ENCODE data around the gene TNP2. TPM values are rescaled to one million over a fixed set of nuclear protein-coding genes. Genes with fewer than 3 reads are reported as not detected.
"Not testable (repeated sequence)": the region's sequence is repeated elsewhere in the genome, so short reads cannot be mapped to it uniquely, and the experiment has no call there.

TNP2 gene
- polyA plus RNA-seq, 5 donors, result not detected

DNA sequence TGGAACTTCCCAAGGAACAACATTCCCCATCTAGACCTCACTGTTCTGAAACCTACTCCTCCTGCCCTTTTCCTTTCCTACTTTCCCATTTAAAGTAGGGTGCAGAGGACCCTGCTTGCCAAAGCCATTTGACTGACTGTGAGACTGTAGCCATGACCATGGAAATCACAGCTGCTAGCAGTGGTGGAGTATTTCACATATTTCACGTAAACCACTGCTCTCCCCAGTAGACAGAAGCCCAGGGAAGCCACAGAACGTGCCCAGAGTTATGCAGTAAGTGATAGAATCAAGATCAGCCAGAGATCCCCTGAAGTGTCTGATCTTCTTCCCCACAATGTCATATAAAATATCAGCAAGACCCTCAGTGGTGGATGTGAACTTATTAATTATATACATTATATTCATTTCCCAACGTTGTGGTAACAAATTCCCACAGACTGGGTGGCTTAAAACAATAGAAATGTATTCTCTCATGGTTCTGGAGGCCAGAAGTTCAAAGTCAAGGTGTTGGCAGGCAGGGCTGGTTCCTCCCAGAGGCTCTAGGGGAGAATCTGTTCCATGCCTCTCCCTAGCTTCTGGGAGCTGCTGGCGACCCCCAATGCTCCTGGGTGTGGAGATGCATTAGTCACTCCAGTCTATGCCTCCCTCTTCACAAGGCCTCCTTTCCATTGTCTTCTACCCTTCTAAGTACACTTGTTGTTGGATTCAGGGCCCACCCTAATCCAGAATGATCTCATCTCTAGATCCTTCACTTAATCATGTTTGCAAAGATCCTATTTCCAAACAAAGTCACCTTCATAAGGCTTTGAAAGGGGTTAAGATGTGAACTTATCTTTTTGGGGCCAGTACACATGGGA lies 32.7 kb upstream of the TNP2 start:
- DNase-seq, result no peak

DNA sequence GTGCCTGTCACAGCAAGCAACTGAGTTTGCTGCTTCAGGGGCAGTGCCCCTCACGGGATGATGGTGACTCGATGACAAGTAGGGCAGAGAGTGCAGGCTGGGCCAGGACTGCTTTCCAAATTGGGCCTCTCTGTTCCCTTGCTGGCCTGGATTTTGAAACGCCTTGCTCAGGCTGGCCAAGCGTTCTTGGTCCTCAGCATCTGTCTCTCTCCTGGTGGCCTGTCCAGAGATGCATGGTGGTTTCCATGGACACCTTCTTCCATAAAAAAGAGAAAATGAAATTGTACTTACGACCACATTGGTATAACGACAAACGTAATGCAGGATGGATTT lies 31.4 kb upstream of the TNP2 start:
- no peak for DNase-seq

DNA sequence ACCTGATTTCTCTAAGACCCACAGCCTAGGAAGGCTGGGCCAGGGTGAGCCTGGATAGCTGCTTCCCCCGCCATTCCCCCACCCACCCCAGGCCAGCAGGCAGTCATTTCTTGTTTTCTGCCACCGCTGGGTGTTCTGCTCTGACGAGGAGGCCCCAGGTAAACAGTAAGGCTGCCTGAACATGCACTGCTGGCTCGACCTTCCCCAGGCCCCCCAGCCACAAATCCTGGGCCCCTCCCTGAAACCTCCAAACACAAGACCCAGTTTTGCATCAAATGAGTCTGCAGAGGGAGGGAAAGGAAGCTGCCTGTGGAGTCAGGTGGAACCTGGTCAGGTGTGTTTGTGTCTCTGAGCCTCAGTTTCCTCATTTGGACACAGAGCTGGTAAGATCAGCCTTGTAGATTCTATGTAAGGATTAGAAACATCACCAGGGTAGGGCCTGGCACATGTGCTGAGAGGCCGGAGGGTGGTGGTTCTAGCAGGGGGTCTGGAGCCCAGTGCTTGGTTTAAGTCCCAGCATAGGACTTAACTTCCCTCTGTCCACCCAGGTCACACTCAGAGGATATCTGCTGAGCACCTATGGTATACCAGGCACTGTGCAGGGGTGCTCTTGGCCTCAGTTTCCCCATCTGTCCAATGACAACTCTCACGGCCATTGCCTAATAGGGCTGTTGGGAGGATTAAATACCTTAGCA lies 30.9 kb upstream of the TNP2 start:
- no peak for DNase-seq

DNA sequence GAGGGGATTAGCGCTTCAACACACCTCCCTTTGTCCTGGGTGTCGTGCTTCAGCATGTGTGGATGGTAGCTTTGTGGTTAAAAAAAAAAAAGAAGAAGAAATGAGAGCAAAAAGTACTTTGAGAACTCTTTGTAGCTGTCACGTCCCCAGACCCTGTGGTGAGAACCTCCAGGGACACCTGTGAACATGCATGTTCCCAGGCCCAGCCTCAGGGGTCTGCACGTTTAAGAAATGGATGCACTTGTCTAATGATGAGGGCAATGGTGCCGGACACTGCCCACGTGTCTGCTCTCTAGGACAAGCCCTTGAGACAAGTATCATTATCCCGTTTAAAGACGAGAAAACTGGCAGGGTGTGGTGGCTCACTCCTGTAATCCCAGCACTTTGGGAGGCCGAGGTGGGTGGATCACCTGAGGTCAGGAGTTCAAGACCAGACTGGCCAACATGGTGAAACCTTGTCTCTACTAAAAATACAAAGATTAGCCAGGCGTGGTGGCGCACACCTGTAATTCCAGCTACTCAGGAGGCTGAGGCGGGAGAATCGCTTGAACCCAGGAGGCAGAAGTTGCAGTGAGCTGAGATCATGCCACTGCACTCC lies 29.9 kb upstream of the TNP2 start:
- DNase-seq, result not testable (repeated sequence)

DNA sequence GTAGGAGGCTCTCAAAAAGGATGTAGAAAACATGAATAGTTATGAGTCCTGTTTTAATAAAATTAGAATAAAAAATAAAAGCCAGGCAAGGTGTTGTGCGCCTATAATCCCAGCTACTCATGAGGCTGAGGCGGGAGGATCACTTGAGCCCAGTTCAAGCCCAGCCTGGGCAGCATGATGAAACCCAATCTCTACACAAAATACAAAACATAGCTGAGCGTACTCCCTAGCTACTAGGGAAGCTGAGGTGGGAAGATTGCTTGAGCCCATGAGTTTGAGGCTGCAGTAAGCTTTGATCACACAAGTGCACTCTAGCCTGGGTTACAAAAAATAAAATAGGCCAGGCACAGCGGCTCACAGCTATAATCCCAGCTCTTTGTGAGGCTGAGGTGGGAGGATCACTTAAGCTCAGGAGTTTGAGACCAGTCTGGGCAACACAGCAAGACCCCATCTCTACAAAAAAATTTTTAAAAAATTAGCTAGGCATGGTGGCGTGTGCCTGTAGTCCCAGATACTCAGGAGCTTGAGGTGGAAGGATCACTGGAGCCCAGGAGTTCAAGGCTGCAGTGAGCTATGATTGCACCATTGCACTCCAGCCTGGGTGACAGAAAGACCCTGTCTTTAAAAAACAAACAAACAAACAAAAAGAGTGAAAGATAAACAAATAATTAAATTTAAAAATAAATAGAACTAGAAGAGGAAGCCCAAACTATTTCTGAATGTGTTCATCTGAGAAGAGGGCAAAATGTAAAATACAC lies 29.2 kb upstream of the TNP2 start:
- no peak for DNase-seq

DNA sequence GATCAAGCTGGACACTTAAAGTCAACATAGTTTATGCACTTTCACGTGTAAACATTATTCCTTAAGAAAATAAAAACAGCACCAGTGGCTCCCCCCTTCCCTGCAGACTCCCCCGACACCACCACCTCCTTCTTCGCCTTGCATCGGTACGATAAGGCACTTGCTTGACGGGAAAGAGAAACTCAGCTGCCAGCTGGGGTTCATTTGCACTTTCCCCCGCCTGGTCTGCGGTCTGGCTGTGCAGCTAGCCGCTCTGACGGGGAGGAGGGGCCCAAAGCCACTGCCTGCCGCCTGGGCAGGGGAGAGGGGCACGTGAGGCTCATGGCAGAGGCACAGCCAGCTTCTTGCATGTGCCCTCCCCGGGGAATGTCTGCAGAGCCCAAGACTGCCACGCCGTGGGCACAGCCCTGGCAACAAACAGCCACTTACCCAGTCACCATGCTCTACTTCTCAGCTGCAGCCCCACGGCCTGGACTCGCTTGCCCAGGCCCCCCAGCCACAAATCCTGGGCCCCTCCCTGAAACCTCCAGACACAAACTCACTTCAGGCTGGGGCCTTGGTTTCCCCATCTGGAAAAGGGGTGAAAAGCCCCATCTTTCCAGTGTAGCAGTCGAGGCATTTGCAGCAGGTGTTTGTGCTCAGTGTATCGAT lies 28.5 kb upstream of the TNP2 start:
- DNase-seq, result no peak

DNA sequence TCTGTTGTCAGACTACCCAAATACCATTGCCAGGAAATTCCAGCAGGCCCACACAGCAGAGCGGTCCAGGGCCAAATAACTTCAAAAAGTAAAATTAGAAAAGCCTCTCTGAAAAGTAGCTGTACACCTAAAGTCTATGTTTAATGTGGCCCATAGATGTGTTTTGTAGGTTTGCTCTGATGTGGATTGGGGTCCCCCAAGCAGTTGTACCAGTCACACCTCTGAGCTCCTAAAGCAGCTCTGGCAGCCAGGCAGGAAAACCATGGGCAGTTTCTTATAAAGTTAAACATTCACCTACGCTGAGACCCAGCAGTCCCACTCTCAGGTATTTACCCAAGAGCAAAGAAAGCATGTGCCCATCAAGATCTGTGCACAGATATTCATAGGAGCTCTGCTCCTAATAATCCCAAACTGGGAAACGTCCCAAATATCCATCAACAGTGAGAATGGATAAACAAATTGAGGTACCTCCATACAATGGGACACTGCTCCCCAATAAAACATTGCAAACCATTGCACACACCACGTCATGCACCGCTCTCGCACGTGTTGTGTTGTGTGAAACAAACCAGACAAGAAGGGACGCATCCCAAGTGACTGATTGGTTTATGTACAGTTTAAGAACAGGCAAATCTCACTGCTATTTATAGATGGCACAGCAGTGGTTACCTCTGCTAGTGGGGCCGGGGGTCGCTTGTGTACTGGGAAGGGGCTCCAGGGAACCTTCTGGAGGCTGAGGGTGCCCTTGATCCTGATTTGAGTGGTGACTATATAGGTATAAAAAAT lies 27.8 kb upstream of the TNP2 start:
- DNase-seq, result no peak

DNA sequence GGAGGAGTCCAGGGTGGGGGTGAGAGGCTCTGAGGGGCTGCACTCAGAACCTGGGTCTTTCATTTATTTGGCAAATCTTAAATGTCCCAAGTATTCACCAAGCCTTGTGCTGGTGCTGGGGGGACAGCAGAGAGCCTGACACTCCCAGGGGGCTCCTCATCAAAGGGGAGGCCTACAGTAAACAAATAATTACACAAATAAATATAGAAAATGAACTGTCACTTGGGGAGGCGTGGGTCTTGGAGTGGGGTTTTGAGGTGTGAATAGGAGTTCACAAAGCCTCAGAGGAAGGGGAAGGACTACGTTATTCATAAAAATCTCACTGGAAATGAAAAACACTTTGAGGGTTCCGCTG lies 27.2 kb upstream of the TNP2 start:
- DNase-seq, result no peak

DNA sequence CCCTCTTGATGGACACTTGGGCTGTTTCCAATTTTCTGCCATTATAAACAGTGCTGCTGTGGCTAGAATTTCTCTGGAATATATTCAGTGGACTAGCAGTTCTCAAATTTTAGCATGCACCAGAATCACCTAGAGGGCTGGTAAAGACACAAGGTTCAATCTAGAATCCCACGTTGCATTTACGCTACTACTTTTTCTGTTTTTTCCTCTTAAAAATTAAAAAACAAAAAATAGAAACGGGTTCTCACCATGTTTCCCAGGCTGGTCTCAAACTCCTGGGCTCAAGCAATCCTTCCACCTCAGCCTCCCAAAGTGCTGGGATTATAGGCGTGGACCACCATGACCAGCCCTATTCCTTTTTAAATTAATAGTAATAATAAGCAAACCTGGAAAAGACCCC lies 26.5 kb upstream of the TNP2 start:
- DNase-seq, result no peak

DNA sequence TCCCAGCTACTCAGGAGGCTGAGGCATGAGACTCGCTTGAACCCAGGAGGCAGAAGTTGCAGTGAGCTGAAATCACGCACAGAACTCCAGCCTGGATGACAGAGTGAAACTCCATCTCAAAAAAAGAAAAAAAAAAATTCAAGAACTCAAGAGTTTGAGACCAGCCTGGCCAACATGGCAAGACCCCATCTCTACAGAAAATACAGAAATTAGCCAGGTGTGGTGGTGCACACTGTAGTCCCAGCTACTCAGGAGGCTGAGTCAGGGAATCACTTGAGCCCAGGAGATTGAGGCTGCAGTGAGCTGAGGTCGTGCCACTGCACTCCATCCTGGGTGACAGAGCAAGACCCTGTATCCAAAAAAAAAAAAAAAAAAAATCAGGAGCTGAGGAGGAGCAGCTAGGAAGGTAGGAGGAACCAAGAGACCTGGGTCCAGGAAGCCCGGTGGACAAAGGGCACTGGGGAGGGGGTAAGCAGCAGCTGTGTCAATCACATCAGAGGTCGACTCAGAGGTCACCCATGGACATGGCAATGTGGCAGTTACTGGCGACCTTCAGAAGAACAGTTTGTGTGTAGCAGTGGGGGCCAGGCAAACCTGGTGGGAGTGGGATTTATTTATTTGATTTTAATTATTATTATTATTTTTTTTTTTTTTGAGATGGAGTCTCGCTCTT lies 23.1 kb upstream of the TNP2 start:
- no peak for DNase-seq

DNA sequence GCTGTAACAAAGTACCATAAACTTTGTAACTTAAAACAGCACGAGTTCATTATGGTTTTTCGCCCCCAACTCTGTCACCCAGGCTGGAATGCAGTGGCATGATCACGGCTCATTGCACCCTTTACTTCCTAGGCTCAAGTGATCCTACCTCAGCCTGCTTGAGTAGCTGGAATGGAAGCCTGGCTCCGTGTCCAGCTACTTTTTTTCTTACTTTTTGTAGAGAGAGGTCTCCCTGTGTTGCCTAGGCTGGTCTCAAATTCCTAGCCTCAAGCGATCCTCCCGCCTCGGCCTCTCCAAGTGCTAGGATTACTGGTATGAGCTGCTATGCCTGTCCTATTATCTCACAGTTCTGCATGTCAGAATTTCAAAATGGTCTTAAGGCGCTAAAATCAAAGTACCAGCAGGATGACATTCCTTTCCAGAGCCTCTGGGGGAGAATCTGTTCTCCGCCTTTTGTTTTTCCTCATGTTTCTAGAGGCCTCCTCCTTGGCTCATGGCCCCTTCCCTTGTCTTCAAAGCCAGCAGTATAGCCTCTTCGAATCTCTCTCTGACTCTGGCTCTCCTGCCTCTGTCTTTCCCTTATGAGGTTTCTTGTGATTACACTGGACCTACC lies 22.1 kb upstream of the TNP2 start:
- DNase-seq, result no peak

DNA sequence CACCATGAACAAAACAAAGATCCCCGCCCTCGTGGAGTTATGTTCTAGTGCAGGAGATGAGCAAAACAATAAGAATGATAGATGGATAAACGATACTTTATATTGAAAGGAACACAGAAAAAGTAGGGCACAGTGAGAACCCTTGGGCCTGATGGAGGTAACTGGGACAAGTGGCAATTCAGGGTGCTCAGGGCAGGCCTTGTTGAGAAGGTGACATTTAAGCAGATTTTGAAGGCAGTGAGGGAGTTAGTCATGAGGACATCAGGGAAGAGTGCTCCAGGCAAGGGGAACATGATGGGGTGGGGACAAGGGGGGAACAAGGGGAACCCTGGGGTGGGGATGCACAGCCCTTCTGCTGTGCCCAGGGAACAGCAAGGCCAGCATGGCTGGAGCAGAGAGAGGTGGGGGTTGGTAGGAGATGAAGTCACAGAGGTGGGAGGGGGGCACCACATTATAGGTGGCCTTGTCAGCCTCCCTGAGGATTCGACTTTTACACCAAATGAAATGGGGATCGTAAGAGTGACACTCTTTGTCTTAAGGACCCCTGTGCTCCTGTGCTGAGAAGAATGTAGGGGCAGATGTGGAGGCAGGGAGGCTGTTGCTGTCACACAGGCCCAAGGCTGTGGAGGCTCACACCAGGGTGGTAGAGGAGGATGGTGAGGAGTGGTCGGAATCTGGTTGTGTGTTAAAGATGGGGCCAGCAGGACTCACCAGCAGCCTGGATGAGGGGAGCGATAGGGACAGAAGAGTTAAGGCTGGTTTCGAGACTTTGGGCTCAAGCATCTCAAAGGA lies 21.2 kb upstream of the TNP2 start:
- DNase-seq, result no peak

DNA sequence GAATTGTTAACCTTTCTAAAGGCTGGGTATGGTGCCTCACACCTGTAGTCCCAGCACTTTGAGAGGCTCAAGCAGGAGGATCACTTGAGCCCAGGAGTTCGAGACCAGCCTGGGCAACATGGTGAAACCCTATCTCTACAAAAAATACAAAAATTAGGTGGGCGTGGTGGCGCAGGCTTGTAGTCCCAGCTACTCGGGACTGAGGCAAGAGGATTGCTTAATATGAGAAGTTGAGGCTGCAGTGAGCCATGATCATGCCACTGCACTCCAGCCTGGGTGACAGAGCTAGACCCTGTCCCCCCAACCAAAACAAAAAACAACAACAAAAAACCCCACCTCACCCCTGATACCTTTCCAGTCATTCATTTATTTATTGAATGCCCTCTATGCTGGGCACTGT lies 20.6 kb upstream of the TNP2 start:
- DNase-seq, result not testable (repeated sequence)

DNA sequence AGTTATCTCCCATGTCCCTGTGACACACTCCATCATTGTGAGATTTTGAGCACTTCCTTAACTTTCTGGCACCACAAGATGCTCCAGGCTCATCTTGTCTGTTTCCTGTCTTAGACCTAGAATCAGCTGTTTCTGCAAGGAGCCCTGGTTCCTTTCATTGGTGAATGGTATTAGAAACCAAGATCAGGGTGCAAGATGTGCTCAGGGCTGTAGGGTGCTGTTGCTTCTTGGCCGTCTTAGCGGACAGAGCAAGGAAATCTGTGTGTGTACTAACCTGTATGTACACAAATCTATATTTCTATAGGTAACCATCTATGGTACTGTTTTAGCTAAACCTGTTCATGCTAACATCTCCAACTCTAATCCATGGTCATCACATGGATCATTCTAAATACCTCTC lies 20.1 kb upstream of the TNP2 start:
- DNase-seq, result no peak

DNA sequence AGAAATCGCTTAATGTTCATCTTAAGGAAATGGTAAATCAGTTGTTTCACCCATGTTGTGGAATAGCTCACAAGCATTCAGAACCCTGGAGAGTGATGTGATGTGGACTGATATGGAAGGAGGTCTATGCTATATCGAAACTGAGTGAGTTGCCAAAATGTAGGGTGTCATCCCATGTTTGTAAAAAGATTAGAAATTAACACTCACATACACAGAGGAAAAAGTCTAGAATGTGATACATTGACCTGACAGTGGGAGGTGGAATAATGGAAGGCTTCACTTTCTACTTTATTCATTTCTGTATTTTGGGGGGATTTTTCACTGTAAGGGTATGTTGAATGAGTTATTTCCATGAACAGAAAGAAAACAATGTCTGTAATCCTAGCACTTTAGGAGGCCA lies 16.7 kb upstream of the TNP2 start:
- no peak for DNase-seq

DNA sequence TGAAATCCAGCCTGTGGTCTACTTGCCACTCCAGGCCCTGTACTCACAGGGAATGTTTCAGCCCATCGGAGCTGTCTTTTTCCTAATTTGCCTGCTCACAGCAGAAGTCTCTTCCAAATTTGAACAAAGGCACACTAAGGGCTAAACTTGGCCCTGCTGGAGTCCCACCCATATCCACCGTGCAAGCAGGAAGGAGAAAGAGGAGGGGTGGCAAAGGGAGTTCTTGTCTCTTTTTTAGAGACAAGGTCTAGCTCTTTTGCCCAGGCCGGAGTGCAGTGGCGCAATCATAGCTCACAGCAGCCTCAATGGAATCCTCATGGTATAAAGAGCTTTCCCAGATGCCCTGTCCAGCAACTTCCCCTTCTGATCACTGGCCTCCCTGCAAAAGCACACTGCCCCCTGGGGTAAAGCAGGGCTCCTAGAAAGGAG lies 14.7 kb upstream of the TNP2 start:
- DNase-seq, result no peak

DNA sequence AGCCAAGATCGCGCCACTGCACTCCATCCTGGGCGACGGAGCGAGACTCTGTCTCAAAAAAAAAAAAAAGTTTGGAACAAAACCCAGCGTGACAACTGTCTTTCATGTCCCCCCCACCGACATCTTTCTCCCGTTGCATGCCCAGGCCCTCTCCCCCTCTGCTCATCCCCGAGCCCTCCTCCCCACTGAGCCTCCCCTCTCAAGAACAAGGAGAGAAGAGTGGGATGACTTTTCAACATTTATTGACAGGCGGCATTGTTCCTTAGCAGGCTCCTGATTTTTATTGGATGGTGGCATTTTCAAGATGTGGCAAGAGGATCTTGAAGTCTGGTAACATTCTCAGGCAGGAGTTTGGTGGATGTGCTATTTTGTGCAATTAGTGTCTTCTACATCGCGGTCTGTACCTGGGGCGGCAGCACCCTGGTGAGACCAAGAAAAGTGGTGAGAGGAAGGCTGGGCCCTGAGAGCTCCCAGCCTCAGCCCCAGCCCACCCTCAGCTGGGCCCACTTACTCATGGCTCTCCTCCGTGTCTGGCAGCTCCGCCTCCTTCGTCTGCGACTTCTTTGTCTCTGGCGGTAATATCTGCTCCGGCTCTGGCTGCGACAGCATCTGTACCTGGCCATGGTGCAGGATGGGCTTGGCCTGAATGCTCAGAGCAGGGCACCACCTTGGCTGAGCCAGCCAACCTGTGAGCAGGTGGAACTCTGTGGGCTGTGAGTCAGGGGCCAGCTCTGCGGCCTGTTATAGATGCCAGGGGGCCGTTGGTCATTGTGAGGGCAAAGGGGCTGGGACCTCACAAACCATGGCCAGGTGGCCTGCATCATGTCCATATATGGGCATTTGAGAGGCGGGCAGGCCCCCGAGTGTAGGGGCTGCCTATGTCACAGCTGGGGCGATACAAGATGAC lies 11.7 kb upstream of the TNP2 start, which contains the start of gene PRM1:
Gene PRM1 (minus strand): TSS at position 715 of the 907 bp plus-strand sequence. CDS start 92 bp downstream, at position 623.
- DNase-seq, result no peak
